Measurements from ENCODE around the gene BICD2. TPM values are rescaled to one million over a fixed set of nuclear protein-coding genes. Genes with fewer than 3 reads are reported as not detected.
A peak's percentile ranks its signal among the peaks of the same experiment; 100 is the strongest.

Gene BICD2
- total RNA-seq, 1 donor from 2014 or later, result 31.0 TPM

GRCh38 chr9:92749071-92749933 is 15.3 kb downstream of the BICD2 start:
- DNase-seq (ENCODE audit: low spot score in 2 of 2) (peak in 1 of 2 donors; percentile 59), FAIRE-seq (no peak)

- FAIRE-seq (no peak), DNase-seq (ENCODE audit: low spot score in 2 of 2) (no peak)
Observed at GRCh38 chr9:92748233-92748497, 16.5 kb downstream of the BICD2 start.

GRCh38 chr9:92747459-92748232 is 17.0 kb downstream of the BICD2 start:
- FAIRE-seq (no peak), DNase-seq (ENCODE audit: low spot score in 2 of 2) (no peak)

GRCh38 chr9:92746567-92747458 is 17.8 kb downstream of the BICD2 start:
- FAIRE-seq, result no peak
- DNase-seq (ENCODE audit: low spot score in 2 of 2), result no peak

- DNase-seq (ENCODE audit: low spot score in 2 of 2) (no peak), FAIRE-seq (no peak)
Observed at GRCh38 chr9:92745881-92746280, 18.8 kb downstream of the BICD2 start.

- DNase-seq (ENCODE audit: low spot score in 2 of 2) (no peak), FAIRE-seq (no peak)
Observed at GRCh38 chr9:92745331-92745730, 19.3 kb downstream of the BICD2 start.

GRCh38 chr9:92740969-92741368 is 23.7 kb downstream of the BICD2 start:
- no peak for DNase-seq (ENCODE audit: low spot score in 2 of 2)
- FAIRE-seq, result no peak

- no peak for FAIRE-seq
- DNase-seq (ENCODE audit: low spot score in 2 of 2), result no peak
Observed at GRCh38 chr9:92740446-92740961, 24.1 kb downstream of the BICD2 start.

GRCh38 chr9:92740009-92740408 is 24.6 kb downstream of the BICD2 start:
- DNase-seq (ENCODE audit: low spot score in 2 of 2) (no peak), FAIRE-seq (no peak)

- FAIRE-seq (no peak), DNase-seq (ENCODE audit: low spot score in 2 of 2) (no peak)
Observed at GRCh38 chr9:92739346-92739970, 25.2 kb downstream of the BICD2 start.

GRCh38 chr9:92738661-92739081 is 26.0 kb downstream of the BICD2 start:
- DNase-seq (ENCODE audit: low spot score in 2 of 2) (no peak), FAIRE-seq (no peak)

GRCh38 chr9:92737611-92738299 is 26.9 kb downstream of the BICD2 start:
- no peak for FAIRE-seq
- DNase-seq (ENCODE audit: low spot score in 2 of 2), result no peak

- FAIRE-seq (no peak), DNase-seq (ENCODE audit: low spot score in 2 of 2) (no peak)
Observed at GRCh38 chr9:92737216-92737606, 27.4 kb downstream of the BICD2 start.

- FAIRE-seq (no peak), DNase-seq (ENCODE audit: low spot score in 2 of 2) (no peak)
Observed at GRCh38 chr9:92736563-92737215, 27.9 kb downstream of the BICD2 start.

- FAIRE-seq, result no peak
- no peak for DNase-seq (ENCODE audit: low spot score in 2 of 2)
Observed at GRCh38 chr9:92735636-92736562, 28.7 kb downstream of the BICD2 start.

- FAIRE-seq (no peak), DNase-seq (ENCODE audit: low spot score in 2 of 2) (no peak)
Observed at GRCh38 chr9:92734931-92735635, 29.6 kb downstream of the BICD2 start.

GRCh38 chr9:92730897-92731296 is 33.7 kb downstream of the BICD2 start:
- DNase-seq (ENCODE audit: low spot score in 2 of 2) (no peak), FAIRE-seq (no peak)
